Measurements from ENCODE around the gene C1QL1. TPM values are rescaled to one million over a fixed set of nuclear protein-coding genes. Genes with fewer than 3 reads are reported as not detected.

C1QL1 gene
- total and polyA plus RNA-seq, 2 of the 13 experiments (the other 11 are each of a cell fraction or from before 2014, with no cell fraction given) = 0.11 TPM

- Histone ChIP-seq H3K4me3 (replicated peaks in 1 of 3; ENCODE audit: insufficient read depth in 1 of 3, low read depth in 2 of 3, low read length in 3 of 3) (no peak overlapping the region), H4K20me1 (ENCODE audit: insufficient read depth, low read length) (no peaks in the 10 kb centered on the region), H3K36me3 (replicated peaks in 1 of 2; ENCODE audit: control insufficient read depth in 1 of 2, insufficient read depth in 2 of 2, low read length in 2 of 2) (no peaks in the 10 kb centered on the region), H3K9me3 (ENCODE audit: low read length) (peaks cover 7% of the 10 kb centered on the region; the same call in 1 of the 2 replicates), H3K27ac (ENCODE audit: extremely low read length, insufficient read depth, low read length) (no peak overlapping the region), H3K4me1 (ENCODE audit: insufficient read depth, low read length) (no peaks in the 10 kb centered on the region), H3K27me3 (ENCODE audit: control insufficient read depth in 1 of 2, insufficient read depth in 2 of 2, low read length in 2 of 2) (peaks cover 9 to 46% of the 10 kb centered on the region in 2 experiments; a peak in 4 of 5 replicates), H3K79me2 (ENCODE audit: insufficient read depth, low read length) (no peaks in the 10 kb centered on the region), H3K4me2 (ENCODE audit: low read depth, low read length) (no peak overlapping the region), H3K9ac (ENCODE audit: insufficient read depth, low read depth, low read length) (no peak overlapping the region), H2AFZ (ENCODE audit: low read length) (no peak overlapping the region)
- TF ChIP-seq ZFP90 (CRISPR knock-in tag; IDR thresholded peaks at IDR 0.05; ENCODE audit: borderline replicate concordance) (no peak), HNRNPK (IDR thresholded peaks at IDR 0.05; ENCODE audit: low read depth, low read length, poor library complexity, severe bottlenecking) (peak; percentile 11), PCBP1 (IDR thresholded peaks at IDR 0.05; ENCODE audit: borderline replicate concordance, low read depth, low read length) (0 out of 2 replicates have a peak, but pooled peaks have one; percentile 66)
- POLR2A ChIA-PET = interaction anchor here (0.6 kb wide), 1 partner anchor 37 kb away, joined by 3 read pairs; no protein-coding TSS in a partner anchor
- ATAC-seq (no peak), DNase-seq (ENCODE audit: low spot score) (no peak), FAIRE-seq (no peak)
- BruUV-seq (replicated peaks) = no TSS peak
- 9% methylated on average over 11 of the region's 11 CpGs for WGBS (ENCODE audit: low lambda C conversion rate)
- intact Hi-C loops (cut with micrococcal nuclease; ENCODE audit: unreplicated experiment) = no loop called here
- in situ Hi-C loops (cut with HindIII; ENCODE audit: extremely low pct_ligation_motif_present, low pct_unique_long_range_greater_than_20kb) = no loop called here
- CTCF ChIA-PET (ENCODE audit: low intra/inter-chr PET ratio, low total read pairs) = no interaction called here
Observed at GRCh38 chr17:44995436-44996001, 27.4 kb upstream of the C1QL1 start.

- FAIRE-seq = no peak
- BruUV-seq (replicated peaks) = no TSS peak
- no peak for ATAC-seq
- no peak overlapping the region for H2AFZ ChIP-seq (ENCODE audit: low read length)
- no peak overlapping the region for H3K9ac ChIP-seq (ENCODE audit: insufficient read depth, low read depth, low read length)
- no peak overlapping the region for H3K27ac ChIP-seq (ENCODE audit: extremely low read length, insufficient read depth, low read length)
- 34% methylated on average over 5 of the region's 5 CpGs for WGBS (ENCODE audit: low lambda C conversion rate)
- H3K4me3 ChIP-seq (replicated peaks in 1 of 3; ENCODE audit: insufficient read depth in 1 of 3, low read depth in 2 of 3, low read length in 3 of 3) = no peak overlapping the region
- no peaks in the 10 kb centered on the region for H3K79me2 ChIP-seq (ENCODE audit: insufficient read depth, low read length)
- H3K4me1 ChIP-seq (ENCODE audit: insufficient read depth, low read length) = no peaks in the 10 kb centered on the region
- intact Hi-C loops (cut with micrococcal nuclease; ENCODE audit: unreplicated experiment) = no loop called here
- no peaks in the 10 kb centered on the region for H4K20me1 ChIP-seq (ENCODE audit: insufficient read depth, low read length)
- DNase-seq (ENCODE audit: low spot score) = no peak
- in situ Hi-C loops (cut with HindIII; ENCODE audit: extremely low pct_ligation_motif_present, low pct_unique_long_range_greater_than_20kb) = no loop called here
- H3K27me3 ChIP-seq (ENCODE audit: control insufficient read depth in 1 of 2, insufficient read depth in 2 of 2, low read length in 2 of 2) = peaks cover 9 to 65% of the 10 kb centered on the region in 2 experiments; a peak in 4 of 5 replicates
- H3K9me3 ChIP-seq (ENCODE audit: low read length) = no peaks in the 10 kb centered on the region
- ChIA-PET POLR2A (interaction anchor here (1.0 kb wide), 1 partner anchor 57 kb away, joined by 4 read pairs; no protein-coding TSS in a partner anchor), CTCF (ENCODE audit: low intra/inter-chr PET ratio, low total read pairs) (no interaction called here)
- TF ChIP-seq EHMT2 (IDR thresholded peaks at IDR 0.05; ENCODE audit: borderline replicate concordance, low read depth, low read length) (no peak), ZNF629 (CRISPR knock-in tag; conservative IDR thresholded peaks at IDR 0.05) (0 out of 2 replicates have a peak, but pooled peaks have one; percentile 23), TERF1 (CRISPR knock-in tag; IDR thresholded peaks at IDR 0.05) (no peak)
- no peaks in the 10 kb centered on the region for H3K36me3 ChIP-seq (replicated peaks in 1 of 2; ENCODE audit: control insufficient read depth in 1 of 2, insufficient read depth in 2 of 2, low read length in 2 of 2)
- H3K4me2 ChIP-seq (ENCODE audit: low read depth, low read length) = no peak overlapping the region
Observed at GRCh38 chr17:44992242-44992939, 24.3 kb upstream of the C1QL1 start.

All from HepG2 (cell line).